ENCODE results near the gene ARPC1B.

- TF ChIP-seq EZH2 (IDR thresholded peaks at IDR 0.05; ENCODE audit: low read length, missing control alignments): no peak
- TF ChIP-seq CTCF (conservative IDR thresholded peaks at IDR 0.05 in 1 of 2, IDR thresholded peaks at IDR 0.05 in 1 of 2; ENCODE audit: low read depth in 1 of 2, low read length in 2 of 2): no peak
These were observed 55.2 kb downstream of the ARPC1B start for GRCh38 chr7:99429756-99430155.

Data from fibroblast of lung (primary cell).